PC-3 (cell line): ENCODE data around the gene OR9A2.

Source experiments
- EZH2 ChIP-seq: fragments of 300-600 bp; sonication (generic); IDR thresholded peaks from one replicate; pipeline ENCODE4 v1.6.1; 2017; ENCODE audit warnings: antibody characterized with exemption, mild to moderate bottlenecking, low read length; ENCODE audit not compliant: unreplicated experiment
- EZH2phosphoT487 ChIP-seq: fragments of 300-600 bp; sonication (generic); IDR thresholded peaks from 2 replicates; pipeline ENCODE4 v1.6.1; 2018; ENCODE audit warnings: mild to moderate bottlenecking, antibody characterized with exemption, low read length, borderline replicate concordance
- TF ChIP-seq, protein P1 (sequence below): fragments of 300-600 bp; sonication (generic); conservative IDR thresholded peaks from 2 replicates; pipeline ENCODE4 v1.5.1; 2017; ENCODE audit warnings: antibody characterized with exemption, low read depth, mild to moderate bottlenecking, low read length

- TF ChIP-seq, protein P1, sequence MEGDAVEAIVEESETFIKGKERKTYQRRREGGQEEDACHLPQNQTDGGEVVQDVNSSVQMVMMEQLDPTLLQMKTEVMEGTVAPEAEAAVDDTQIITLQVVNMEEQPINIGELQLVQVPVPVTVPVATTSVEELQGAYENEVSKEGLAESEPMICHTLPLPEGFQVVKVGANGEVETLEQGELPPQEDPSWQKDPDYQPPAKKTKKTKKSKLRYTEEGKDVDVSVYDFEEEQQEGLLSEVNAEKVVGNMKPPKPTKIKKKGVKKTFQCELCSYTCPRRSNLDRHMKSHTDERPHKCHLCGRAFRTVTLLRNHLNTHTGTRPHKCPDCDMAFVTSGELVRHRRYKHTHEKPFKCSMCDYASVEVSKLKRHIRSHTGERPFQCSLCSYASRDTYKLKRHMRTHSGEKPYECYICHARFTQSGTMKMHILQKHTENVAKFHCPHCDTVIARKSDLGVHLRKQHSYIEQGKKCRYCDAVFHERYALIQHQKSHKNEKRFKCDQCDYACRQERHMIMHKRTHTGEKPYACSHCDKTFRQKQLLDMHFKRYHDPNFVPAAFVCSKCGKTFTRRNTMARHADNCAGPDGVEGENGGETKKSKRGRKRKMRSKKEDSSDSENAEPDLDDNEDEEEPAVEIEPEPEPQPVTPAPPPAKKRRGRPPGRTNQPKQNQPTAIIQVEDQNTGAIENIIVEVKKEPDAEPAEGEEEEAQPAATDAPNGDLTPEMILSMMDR = no peak
- TF ChIP-seq EZH2 = no peak
- no peak for TF ChIP-seq EZH2phosphoT487
These were observed 13.3 kb upstream of the OR9A2 start for GRCh38 chr7:143040209-143040715.
